GM23338 (cell line): ENCODE results near the gene PPP2R5C.
A peak's percentile ranks its signal among the peaks of the same experiment; 100 is the strongest.

Experiments
- CREB1 ChIP-seq: fragments of 250-450 bp; sonication (Bioruptor Pico); IDR thresholded peaks from 2 replicates; pipeline ENCODE4 v1.5.0; 2020; ENCODE audit warnings: low read depth, mild to moderate bottlenecking, moderate library complexity
- CTCF ChIP-seq, 2 experiments: fragments of 200-600 bp in 1 of 2; sonication (generic) in 1 of 2; conservative IDR thresholded peaks; 2 replicates each; pipeline versions ENCODE4 v1.5.1 to v1.6.1; 2016 to 2017; ENCODE audit warnings: antibody characterized with exemption in 2 of 2, low read depth in 2 of 2, mild to moderate bottlenecking in 2 of 2, moderate library complexity in 1 of 2
- EZH2 ChIP-seq: fragments of 200-600 bp; sonication (generic); IDR thresholded peaks from one replicate; pipeline ENCODE4 v1.8.0; 2017; ENCODE audit warnings: antibody characterized with exemption, mild to moderate bottlenecking, low read depth; ENCODE audit not compliant: unreplicated experiment
- EZH2phosphoT487 ChIP-seq: fragments of 200-600 bp; sonication (generic); IDR thresholded peaks from one replicate; pipeline ENCODE4 v1.8.1; 2018; ENCODE audit warnings: antibody characterized with exemption; ENCODE audit not compliant: unreplicated experiment
- JUNB ChIP-seq: IDR thresholded peaks from one replicate; pipeline ENCODE4 v1.6.1; 2016; ENCODE audit warnings: antibody characterized with exemption; ENCODE audit not compliant: unreplicated experiment
- NANOG ChIP-seq: IDR thresholded peaks from 2 replicates; pipeline ENCODE4 v1.6.1; 2016; ENCODE audit warnings: antibody characterized with exemption, borderline replicate concordance
- POLR2AphosphoS5 ChIP-seq: IDR thresholded peaks from 2 replicates; pipeline ENCODE4 v1.6.1; 2016; ENCODE audit warnings: antibody characterized with exemption, low read depth
- REST ChIP-seq: IDR thresholded peaks from one replicate; pipeline ENCODE4 v1.6.1; 2018; ENCODE audit warnings: antibody characterized with exemption; ENCODE audit not compliant: unreplicated experiment
- STAT1 ChIP-seq: IDR thresholded peaks from one replicate; pipeline ENCODE4 v1.6.1; 2016; ENCODE audit warnings: antibody characterized with exemption; ENCODE audit not compliant: unreplicated experiment
- ZNF114 ChIP-seq: fragments of 250-450 bp; sonication (Bioruptor Pico); IDR thresholded peaks from 2 replicates; pipeline ENCODE4 v1.5.0; 2020; ENCODE audit warnings: mild to moderate bottlenecking, moderate library complexity
- ZNF331 ChIP-seq: fragments of 250-450 bp; sonication (Bioruptor Pico); IDR thresholded peaks from 2 replicates; pipeline ENCODE4 v1.5.0; 2020; ENCODE audit warnings: low read depth, mild to moderate bottlenecking, moderate library complexity
- TF ChIP-seq, protein P1 (sequence below): IDR thresholded peaks from 2 replicates; pipeline ENCODE4 v1.6.1; 2016; ENCODE audit warnings: antibody characterized with exemption

GRCh38 chr14:101809671-101810514, 48.4 kb downstream of the PPP2R5C start:
- TF ChIP-seq REST (no peak), CTCF (conservative IDR thresholded peaks at IDR 0.05; ENCODE audit: low read depth in 2 of 2) (no peak), EZH2phosphoT487 (no peak), POLR2AphosphoS5 (peak; percentile 73), EZH2 (no peak), JUNB (no peak), ZNF114 (CRISPR knock-in tag) (no peak), NANOG (no peak), ZNF331 (no peak), CREB1 (CRISPR knock-in tag) (peak; percentile 86), STAT1 (no peak)
- TF ChIP-seq, protein P1, sequence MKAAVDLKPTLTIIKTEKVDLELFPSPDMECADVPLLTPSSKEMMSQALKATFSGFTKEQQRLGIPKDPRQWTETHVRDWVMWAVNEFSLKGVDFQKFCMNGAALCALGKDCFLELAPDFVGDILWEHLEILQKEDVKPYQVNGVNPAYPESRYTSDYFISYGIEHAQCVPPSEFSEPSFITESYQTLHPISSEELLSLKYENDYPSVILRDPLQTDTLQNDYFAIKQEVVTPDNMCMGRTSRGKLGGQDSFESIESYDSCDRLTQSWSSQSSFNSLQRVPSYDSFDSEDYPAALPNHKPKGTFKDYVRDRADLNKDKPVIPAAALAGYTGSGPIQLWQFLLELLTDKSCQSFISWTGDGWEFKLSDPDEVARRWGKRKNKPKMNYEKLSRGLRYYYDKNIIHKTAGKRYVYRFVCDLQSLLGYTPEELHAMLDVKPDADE, result no peak
